Naive thymus-derived CD4-positive, alpha-beta T cell (primary cell): ENCODE measurements around the gene YPEL1. TPM values are rescaled to one million over a fixed set of nuclear protein-coding genes. Genes with fewer than 3 reads are reported as not detected.
A peak's percentile ranks its signal among the peaks of the same experiment; 100 is the strongest.

Source experiments
- ATAC-seq: fragments of 150-1000 bp; cut with Tn5 transposase; 2 replicates; pipeline ENCODE4 v1.10.0; 2021; ENCODE audit warnings: mild to moderate bottlenecking, moderate library complexity
- CTCF ChIA-PET: fragments of 350-600 bp; sonication (Branson Sonifier 250); formaldehyde crosslinking; loops from one replicate; lab custom pipeline; 2021; ENCODE audit warnings: antibody characterized with exemption; lab: Charles Lee
- POLR2A ChIA-PET: fragments of 350-600 bp; sonication (Branson Sonifier 250); formaldehyde crosslinking; loops from one replicate; lab custom pipeline; 2021; ENCODE audit warnings: antibody characterized with exemption, inconsistent platforms; lab: Charles Lee
- DNase-seq, 9 donors: peaks; one replicate each; pipeline versions ENCODE4 v3.0.0 to v3.0.0-alpha.2; 2020 to 2022; ENCODE audit warnings: mixed read lengths in 1 of 9
- H3K27ac ChIP-seq: one replicate; pipeline ENCODE4 v1.7.0; 2013; ENCODE audit warnings: mild to moderate bottlenecking, low read depth, low read length, moderate library complexity
- H3K27me3 ChIP-seq, 2 donors: one replicate each; pipeline ENCODE4 v1.7.0; 2013; ENCODE audit warnings: low read length in 2 of 2, mild to moderate bottlenecking in 2 of 2, moderate library complexity in 2 of 2; ENCODE audit not compliant: control insufficient read depth in 2 of 2, insufficient read depth in 2 of 2
- H3K36me3 ChIP-seq, 3 experiments: 1 replicate in 2 of 3; 2 replicates in 1 of 3; pipeline ENCODE4 v1.7.0; 2013; ENCODE audit warnings: low read length in 3 of 3, mild to moderate bottlenecking in 3 of 3, moderate library complexity in 1 of 3; ENCODE audit not compliant: insufficient read depth in 3 of 3, control insufficient read depth in 2 of 3
- H3K4me1 ChIP-seq, 2 donors: one replicate each; pipeline ENCODE4 v1.7.0; 2013; ENCODE audit warnings: low read length in 2 of 2, mild to moderate bottlenecking in 2 of 2, moderate library complexity in 1 of 2; ENCODE audit not compliant: control insufficient read depth in 2 of 2, insufficient read depth in 2 of 2
- H3K4me3 ChIP-seq: 2 replicates; pipeline ENCODE4 v1.7.0; 2013; ENCODE audit warnings: mild to moderate bottlenecking, low read length
- H3K9me3 ChIP-seq, 3 experiments: 1 replicate in 2 of 3; 2 replicates in 1 of 3; pipeline ENCODE4 v1.7.0; 2013; ENCODE audit warnings: low read length in 3 of 3; ENCODE audit not compliant: control insufficient read depth in 2 of 3
- H3K27ac Mint-ChIP-seq, 9 donors: one replicate each; pipeline ENCODE4 v1.8.0; 2020 to 2022; ENCODE audit warnings: mixed read lengths in 9 of 9, mild to moderate bottlenecking in 8 of 9, moderate library complexity in 5 of 9, inconsistent platforms in 2 of 9
- H3K27me3 Mint-ChIP-seq, 5 donors: one replicate each; pipeline ENCODE4 v1.8.0; 2021 to 2022; ENCODE audit warnings: mixed read lengths in 5 of 5, mild to moderate bottlenecking in 1 of 5
- H3K36me3 Mint-ChIP-seq, 5 donors: one replicate each; pipeline ENCODE4 v1.8.0; 2020 to 2022; ENCODE audit warnings: mixed read lengths in 5 of 5, mild to moderate bottlenecking in 3 of 5, inconsistent platforms in 1 of 5
- H3K4me1 Mint-ChIP-seq, 7 donors: one replicate each; pipeline ENCODE4 v1.8.0; 2020 to 2022; ENCODE audit warnings: mixed read lengths in 7 of 7, mild to moderate bottlenecking in 3 of 7, inconsistent platforms in 1 of 7
- H3K4me3 Mint-ChIP-seq, 10 donors: one replicate each; pipeline ENCODE4 v1.8.0; 2020 to 2022; ENCODE audit warnings: mild to moderate bottlenecking in 10 of 10, mixed read lengths in 10 of 10, moderate library complexity in 6 of 10, inconsistent platforms in 2 of 10
- H3K9me3 Mint-ChIP-seq, 11 donors: one replicate each; pipeline ENCODE4 v1.8.0; 2020 to 2022; ENCODE audit warnings: mixed read lengths in 11 of 11, mild to moderate bottlenecking in 4 of 11, inconsistent platforms in 1 of 11, moderate library complexity in 1 of 11
- intact Hi-C, 2 donors: fragments of 100-400 bp; cut with micrococcal nuclease; formaldehyde crosslinking; loops; one replicate each; pipeline ENCODE4 v1.15.1; 2023
- polyA plus RNA-seq, 2 donors: library from polyadenylated mRNA; unstranded; fragments of 300-500 nt; fragmentation: Illumina TruSeq; gene quantifications; one replicate each; pipeline ENCODE4 v1.2.3, GENCODE V29; 2021
- total RNA-seq, 6 experiments: library from RNA in 5 of 6; stranded (reverse) in 5 of 6; gene quantifications; 1 replicate in 5 of 6; 2 replicates in 1 of 6; pipeline ENCODE4 v1.2.3 and lab custom pipeline; 2021 to 2026

Gene YPEL1
- total and polyA plus RNA-seq, 7 experiments from 2014 or later = 1.5 to 9.5 (median 3.6) TPM

- ChIA-PET CTCF (no interaction called here), POLR2A (interaction anchor here (0.6 to 1.1 kb wide), 2 partner anchors 26 to 37 kb away, joined by 3 read pairs; partner anchors contain the start of gene YPEL1)
- no peaks in the 10 kb centered on the region for H3K27me3 ChIP-seq
- peaks cover 0 to 46% (median 0%) of the 10 kb centered on the region in 3 experiments for H3K36me3 ChIP-seq
- H3K4me3 ChIP-seq = no peak overlapping the region
- DNase-seq = no peak
- Mint-ChIP-seq H3K27ac (peak overlapping the region in 2 of 9 donors; percentile 31 to 59), H3K27me3 (no peaks in the 10 kb centered on the region), H3K36me3 (peaks cover 0 to 11% (median 6%) of the 10 kb centered on the region in 5 donors), H3K9me3 (peaks cover 0 to 2% (median 0%) of the 10 kb centered on the region in 11 donors), H3K4me1 (peaks cover 0 to 9% (median 0%) of the 10 kb centered on the region in 7 donors), H3K4me3 (no peak overlapping the region)
- ATAC-seq = no peak
- H3K27ac ChIP-seq = no peak overlapping the region
- no peaks in the 10 kb centered on the region for H3K4me1 ChIP-seq
- H3K9me3 ChIP-seq = no peaks in the 10 kb centered on the region
- intact Hi-C loops = no loop called here
These were observed 36.9 kb downstream of the YPEL1 start for GRCh38 chr22:21698430-21699329.

GRCh38 chr22:21697880-21698279 is 37.7 kb downstream of the YPEL1 start:
- Histone ChIP-seq H3K9me3 (no peaks in the 10 kb centered on the region), H3K27ac (no peak overlapping the region), H3K4me1 (no peaks in the 10 kb centered on the region), H3K36me3 (peaks cover 0 to 53% (median 0%) of the 10 kb centered on the region in 3 experiments), H3K27me3 (no peaks in the 10 kb centered on the region), H3K4me3 (no peak overlapping the region)
- Mint-ChIP-seq H3K9me3 (peaks cover 0 to 2% (median 0%) of the 10 kb centered on the region in 11 donors), H3K27ac (no peak overlapping the region), H3K4me1 (peaks cover 0 to 9% (median 0%) of the 10 kb centered on the region in 7 donors), H3K36me3 (peaks cover 0 to 14% (median 6%) of the 10 kb centered on the region in 5 donors), H3K4me3 (no peak overlapping the region), H3K27me3 (no peaks in the 10 kb centered on the region)
- ATAC-seq = no peak
- no peak for DNase-seq
- ChIA-PET POLR2A (interaction anchor here (0.6 to 1.1 kb wide), 2 partner anchors 25 to 38 kb away, joined by 3 read pairs; partner anchors contain the start of gene YPEL1), CTCF (interaction anchor here (0.7 kb wide), 1 partner anchor 1626 kb away, joined by 3 read pairs; no protein-coding TSS in a partner anchor)
- intact Hi-C loops = no loop called here

GRCh38 chr22:21697021-21697771 is 38.4 kb downstream of the YPEL1 start:
- Mint-ChIP-seq H3K27ac (peak overlapping the region in 2 of 9 donors; percentile 36 to 40), H3K36me3 (peaks cover 0 to 14% (median 6%) of the 10 kb centered on the region in 5 donors), H3K4me1 (peaks cover 0 to 9% (median 0%) of the 10 kb centered on the region in 7 donors), H3K9me3 (no peaks in the 10 kb centered on the region), H3K27me3 (no peaks in the 10 kb centered on the region), H3K4me3 (no peak overlapping the region)
- peaks cover 0 to 55% (median 0%) of the 10 kb centered on the region in 3 experiments for H3K36me3 ChIP-seq
- H3K27me3 ChIP-seq = no peaks in the 10 kb centered on the region
- CTCF ChIA-PET = interaction anchor here (0.7 kb wide), 1 partner anchor 1625 kb away, joined by 3 read pairs; no protein-coding TSS in a partner anchor
- H3K4me3 ChIP-seq = no peak overlapping the region
- no peaks in the 10 kb centered on the region for H3K4me1 ChIP-seq
- intact Hi-C loops = no loop called here
- DNase-seq = no peak
- POLR2A ChIA-PET = interaction anchor here (1.1 kb wide), 1 partner anchor 39 kb away, joined by 3 read pairs; the partner anchor contains the start of gene YPEL1
- no peak for ATAC-seq
- H3K27ac ChIP-seq = no peak overlapping the region
- H3K9me3 ChIP-seq = no peaks in the 10 kb centered on the region

- CTCF ChIA-PET = no interaction called here
- intact Hi-C loops = no loop called here
- DNase-seq = no peak
- Mint-ChIP-seq H3K4me1 (peaks cover 0 to 5% (median 0%) of the 10 kb centered on the region in 7 donors), H3K27ac (peak overlapping the region in 3 of 9 donors; percentile 22 to 77 (median 56)), H3K36me3 (peaks cover 0 to 21% (median 6%) of the 10 kb centered on the region in 5 donors), H3K9me3 (no peaks in the 10 kb centered on the region), H3K27me3 (no peaks in the 10 kb centered on the region), H3K4me3 (no peak overlapping the region)
- Histone ChIP-seq H3K36me3 (peaks cover 0 to 64% (median 0%) of the 10 kb centered on the region in 3 experiments), H3K4me1 (no peaks in the 10 kb centered on the region), H3K27me3 (no peaks in the 10 kb centered on the region), H3K9me3 (no peaks in the 10 kb centered on the region), H3K4me3 (no peak overlapping the region), H3K27ac (no peak overlapping the region)
- POLR2A ChIA-PET = no interaction called here
- no peak for ATAC-seq
These were observed 39.5 kb downstream of the YPEL1 start for GRCh38 chr22:21696115-21696514.

- intact Hi-C loops = no loop called here
- H3K9me3 Mint-ChIP-seq = no peaks in the 10 kb centered on the region
- DNase-seq (no peak), ATAC-seq (no peak)
- Histone ChIP-seq H3K27ac (no peak overlapping the region), H3K4me3 (no peak overlapping the region), H3K36me3 (peaks cover 0 to 70% (median 0%) of the 10 kb centered on the region in 3 experiments), H3K4me1 (no peaks in the 10 kb centered on the region), H3K27me3 (no peaks in the 10 kb centered on the region), H3K9me3 (no peaks in the 10 kb centered on the region)
- H3K36me3 Mint-ChIP-seq = peaks cover 0 to 21% (median 6%) of the 10 kb centered on the region in 5 donors
- ChIA-PET POLR2A (no interaction called here), CTCF (no interaction called here)
- H3K4me1 Mint-ChIP-seq = peaks cover 1 to 3% (median 2%) of the 10 kb centered on the region in 7 donors
- no peaks in the 10 kb centered on the region for H3K27me3 Mint-ChIP-seq
- H3K27ac Mint-ChIP-seq = peak overlapping the region in 1 of 9 donors; percentile 45
- no peak overlapping the region for H3K4me3 Mint-ChIP-seq
These were observed 40.0 kb downstream of the YPEL1 start for GRCh38 chr22:21695430-21696085.
